PC-3 (cell line): ENCODE data around the gene FGD3.

Experiments used
- EZH2phosphoT487 ChIP-seq: fragments of 300-600 bp; sonication (generic); IDR thresholded peaks from 2 replicates; pipeline ENCODE4 v1.6.1; 2018; ENCODE audit warnings: mild to moderate bottlenecking, antibody characterized with exemption, low read length, borderline replicate concordance
- TF ChIP-seq, protein P1 (sequence below): fragments of 300-600 bp; sonication (generic); conservative IDR thresholded peaks from 2 replicates; pipeline ENCODE4 v1.5.1; 2017; ENCODE audit warnings: antibody characterized with exemption, low read depth, mild to moderate bottlenecking, low read length

- TF ChIP-seq, protein P1, sequence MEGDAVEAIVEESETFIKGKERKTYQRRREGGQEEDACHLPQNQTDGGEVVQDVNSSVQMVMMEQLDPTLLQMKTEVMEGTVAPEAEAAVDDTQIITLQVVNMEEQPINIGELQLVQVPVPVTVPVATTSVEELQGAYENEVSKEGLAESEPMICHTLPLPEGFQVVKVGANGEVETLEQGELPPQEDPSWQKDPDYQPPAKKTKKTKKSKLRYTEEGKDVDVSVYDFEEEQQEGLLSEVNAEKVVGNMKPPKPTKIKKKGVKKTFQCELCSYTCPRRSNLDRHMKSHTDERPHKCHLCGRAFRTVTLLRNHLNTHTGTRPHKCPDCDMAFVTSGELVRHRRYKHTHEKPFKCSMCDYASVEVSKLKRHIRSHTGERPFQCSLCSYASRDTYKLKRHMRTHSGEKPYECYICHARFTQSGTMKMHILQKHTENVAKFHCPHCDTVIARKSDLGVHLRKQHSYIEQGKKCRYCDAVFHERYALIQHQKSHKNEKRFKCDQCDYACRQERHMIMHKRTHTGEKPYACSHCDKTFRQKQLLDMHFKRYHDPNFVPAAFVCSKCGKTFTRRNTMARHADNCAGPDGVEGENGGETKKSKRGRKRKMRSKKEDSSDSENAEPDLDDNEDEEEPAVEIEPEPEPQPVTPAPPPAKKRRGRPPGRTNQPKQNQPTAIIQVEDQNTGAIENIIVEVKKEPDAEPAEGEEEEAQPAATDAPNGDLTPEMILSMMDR: no peak
- no peak for TF ChIP-seq EZH2phosphoT487
Observed at GRCh38 chr9:93060746-93061259, 113.5 kb downstream of the FGD3 start.
